Activated T-cell treated with anti-CD3 and anti-CD28 coated beads for 1 hour (primary cell): ENCODE results near the gene WDR83.
"Not testable (repeated sequence)": the region's sequence is repeated elsewhere in the genome, so short reads cannot be mapped to it uniquely, and the experiment has no call there.

Experiments used
- DNase-seq: peaks from one replicate; pipeline ENCODE4 v3.0.0-alpha.2; 2020; ENCODE audit warnings: low read depth

Gene WDR83

DNA sequence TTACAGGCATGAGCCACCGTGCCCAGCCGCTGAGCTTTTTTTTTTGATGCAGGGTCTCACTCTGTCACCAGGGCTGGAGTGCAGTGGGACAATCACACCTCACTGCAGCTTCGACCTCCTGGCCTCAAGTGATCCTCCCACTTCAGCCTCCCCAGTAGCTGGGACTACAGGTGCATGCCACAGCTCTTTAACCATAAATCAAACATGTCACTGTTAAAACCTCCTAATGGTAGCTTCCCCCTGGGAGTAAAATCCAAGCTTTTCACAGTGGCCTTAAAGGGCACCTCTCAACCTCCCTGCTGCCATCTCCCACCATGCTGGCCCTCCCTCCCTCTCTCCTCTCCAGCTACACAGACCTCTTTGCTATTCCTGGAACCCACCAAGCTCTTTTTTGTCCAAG is 19.2 kb downstream of the WDR83 start:
- DNase-seq, result no peak

DNA sequence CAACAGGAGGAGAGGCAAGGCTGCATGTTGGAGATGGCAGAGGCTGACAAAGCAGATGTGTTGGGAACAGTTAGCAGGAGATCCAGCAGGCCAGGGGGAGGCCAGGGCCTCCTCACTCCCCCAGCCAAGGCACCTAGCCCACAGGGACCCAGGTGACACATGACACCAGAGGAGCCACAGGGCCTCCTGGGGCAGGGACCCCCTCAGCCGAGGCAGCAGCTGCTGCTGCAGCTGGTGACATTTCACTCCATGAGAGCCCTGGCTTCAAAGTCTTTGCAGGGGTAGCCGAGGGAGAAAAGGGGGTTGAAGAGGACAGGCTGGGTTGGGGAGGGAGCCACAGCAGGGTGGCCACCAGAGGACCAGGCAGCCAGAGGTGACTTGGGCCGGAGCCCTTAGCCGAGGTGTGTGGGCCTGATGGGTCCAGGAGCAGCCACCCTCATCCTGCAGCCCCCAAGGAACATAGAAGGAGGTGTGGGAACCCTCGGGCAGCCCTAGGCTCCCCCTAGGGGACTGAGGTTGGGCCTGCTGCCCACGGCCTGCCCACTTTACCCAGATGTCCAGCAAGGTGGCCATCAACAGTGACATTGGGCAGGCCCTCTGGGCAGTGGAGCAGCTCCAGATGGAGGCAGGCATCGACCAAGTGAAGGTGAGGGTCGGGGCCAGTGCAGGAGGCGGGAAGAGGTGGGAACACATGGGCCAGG is 21.0 kb downstream of the WDR83 start, which contains the start of gene GNG14:
Gene GNG14 (plus strand): TSS at position 503 of the 701 bp plus-strand sequence. CDS start 51 bp downstream, at position 554.
- no peak for DNase-seq

DNA sequence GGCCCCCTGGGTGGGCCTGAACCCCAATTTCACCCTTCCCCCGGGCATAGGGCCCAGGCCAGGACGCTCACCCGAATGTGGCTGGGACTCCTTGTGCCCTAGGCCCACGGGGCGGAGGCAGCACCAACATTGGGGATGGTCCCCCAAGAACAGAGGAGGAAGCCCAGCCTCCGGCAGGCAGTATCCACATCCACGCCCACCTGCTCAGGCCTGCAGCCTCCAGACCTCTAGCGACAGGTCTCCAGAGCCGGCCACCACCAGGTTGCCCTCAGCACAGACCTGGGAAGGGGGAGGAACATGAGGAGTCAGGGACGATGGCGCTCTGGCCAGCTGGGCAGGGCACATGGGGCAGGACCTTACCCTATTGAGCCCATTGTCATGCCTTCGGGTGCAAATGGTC is 22.4 kb downstream of the WDR83 start:
- DNase-seq, result no peak

DNA sequence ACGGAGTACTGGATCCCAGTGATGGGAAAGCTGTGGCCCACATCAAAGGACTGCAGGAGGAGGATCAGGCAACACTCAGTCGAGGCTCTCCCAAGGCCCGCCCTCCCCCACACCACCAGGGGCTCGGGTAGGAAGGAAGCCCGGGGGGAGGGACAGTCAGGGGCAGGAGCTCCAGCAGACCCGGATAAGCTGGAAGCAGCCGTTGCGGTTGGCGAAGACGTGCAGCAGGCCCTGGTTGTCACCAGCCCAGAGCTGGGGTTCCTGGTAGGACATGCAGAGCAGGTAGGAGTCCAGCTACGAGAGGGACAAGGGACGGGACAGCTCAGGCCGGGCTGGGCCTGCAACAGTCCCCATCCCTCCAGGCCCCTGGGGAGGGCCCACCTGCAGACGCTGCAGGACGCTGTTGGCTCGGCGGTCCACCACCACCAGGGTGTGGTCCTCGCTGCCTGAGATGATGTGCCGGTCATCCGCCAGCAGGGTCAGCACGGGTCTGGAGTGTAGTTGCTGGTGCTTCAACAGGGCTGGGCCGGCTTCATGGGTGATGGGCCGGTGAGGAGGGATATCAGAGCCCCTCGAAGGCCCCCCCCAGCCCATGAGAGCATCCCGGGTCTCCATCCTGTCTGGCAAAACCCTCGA is 23.1 kb downstream of the WDR83 start:
- DNase-seq, result no peak

DNA sequence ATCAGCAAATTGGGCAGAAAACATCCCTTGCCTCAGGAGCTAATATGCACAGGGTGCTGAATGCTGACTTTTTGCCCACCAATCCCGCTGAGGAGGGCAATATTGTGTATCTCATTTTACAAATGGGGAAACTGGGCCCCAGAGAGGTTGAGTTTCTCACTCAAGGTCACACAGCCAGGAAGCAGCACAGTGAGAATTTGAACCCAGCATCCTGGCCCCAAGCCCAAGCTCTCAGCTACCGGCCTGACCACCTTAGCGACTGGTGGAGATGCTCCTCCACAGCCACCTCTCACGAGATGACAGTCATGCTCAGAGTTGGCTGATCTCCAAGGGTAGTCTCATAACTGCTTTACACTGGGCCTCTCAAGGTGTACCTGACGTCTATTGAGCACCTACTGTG is 26.4 kb downstream of the WDR83 start:
- no peak for DNase-seq

DNA sequence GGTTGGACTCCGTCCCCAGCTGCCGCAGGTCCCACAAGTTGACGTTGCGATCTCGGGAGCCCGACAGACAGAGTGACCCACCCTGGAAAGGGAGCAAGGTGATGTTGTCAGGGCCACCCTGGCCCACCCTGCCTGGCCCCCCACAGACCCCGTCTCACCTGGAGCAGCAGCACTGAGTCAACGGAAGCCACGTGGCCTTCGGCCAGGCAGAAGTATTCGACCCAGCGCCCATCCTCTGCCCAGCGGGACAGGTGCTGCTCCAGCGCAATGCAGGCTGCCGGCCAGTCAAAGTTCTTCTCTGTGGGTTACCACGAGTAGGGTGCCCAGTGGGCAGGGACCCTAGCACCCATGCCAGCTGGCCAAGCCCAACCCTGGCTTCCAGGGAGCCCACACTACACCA is 28.0 kb downstream of the WDR83 start:
- no peak for DNase-seq

DNA sequence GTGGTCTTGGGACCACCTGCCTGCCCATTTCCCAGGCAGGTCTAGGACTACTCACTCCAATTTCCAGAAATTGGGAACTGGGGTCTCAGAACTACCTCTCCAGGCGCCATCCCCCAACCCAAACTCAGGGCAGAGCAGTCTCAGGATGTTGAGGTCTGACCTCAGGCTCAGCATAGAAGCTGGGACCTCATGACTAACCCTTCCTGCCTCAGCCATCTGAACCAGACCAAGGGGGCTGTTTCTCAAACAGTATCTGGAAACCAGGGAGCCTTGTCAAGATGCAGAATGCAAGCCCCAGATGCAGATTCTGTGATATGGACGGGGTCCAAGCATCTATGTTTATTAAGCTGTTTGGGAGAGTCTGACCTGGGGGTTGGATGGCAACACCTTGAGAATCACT is 28.5 kb downstream of the WDR83 start:
- DNase-seq, result no peak

DNA sequence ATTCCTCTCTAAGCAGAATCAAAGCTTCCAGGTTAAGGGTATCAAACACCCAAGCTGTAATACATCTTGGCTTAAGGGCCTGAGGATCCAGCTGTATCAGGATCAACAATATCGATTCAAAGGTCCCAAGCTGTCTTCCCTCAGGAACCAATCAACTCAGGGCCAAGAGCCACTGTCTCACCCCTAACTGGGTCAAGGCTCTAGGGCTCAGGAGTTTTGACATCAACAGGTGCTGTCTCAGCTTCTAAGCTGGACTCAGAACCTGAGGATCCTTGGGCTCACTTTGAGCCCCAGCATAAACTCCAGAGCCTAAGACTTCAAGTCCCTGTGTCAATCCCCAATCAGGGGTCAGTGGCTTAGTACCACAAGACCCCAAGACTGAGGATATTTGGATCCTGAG is 28.9 kb downstream of the WDR83 start:
- DNase-seq, result no peak

DNA sequence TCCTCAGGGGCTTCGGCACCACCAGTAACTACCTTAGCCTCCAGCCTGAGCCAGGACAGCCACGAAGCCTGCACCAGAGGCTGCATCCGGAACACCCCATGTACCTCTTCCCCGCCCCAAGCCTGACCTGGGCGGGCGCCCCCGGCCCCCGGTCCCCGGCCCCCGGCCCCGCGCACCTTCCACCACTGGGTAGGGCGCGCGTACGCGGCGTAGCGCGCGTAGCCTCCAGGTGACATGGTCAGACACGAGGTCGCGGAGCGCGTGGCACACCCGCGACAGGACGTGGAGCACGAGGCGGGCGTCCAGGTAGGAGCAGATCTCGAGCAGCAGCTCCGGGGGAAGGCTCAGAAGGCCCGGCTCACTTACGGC is 29.4 kb downstream of the WDR83 start:
- no peak for DNase-seq

DNA sequence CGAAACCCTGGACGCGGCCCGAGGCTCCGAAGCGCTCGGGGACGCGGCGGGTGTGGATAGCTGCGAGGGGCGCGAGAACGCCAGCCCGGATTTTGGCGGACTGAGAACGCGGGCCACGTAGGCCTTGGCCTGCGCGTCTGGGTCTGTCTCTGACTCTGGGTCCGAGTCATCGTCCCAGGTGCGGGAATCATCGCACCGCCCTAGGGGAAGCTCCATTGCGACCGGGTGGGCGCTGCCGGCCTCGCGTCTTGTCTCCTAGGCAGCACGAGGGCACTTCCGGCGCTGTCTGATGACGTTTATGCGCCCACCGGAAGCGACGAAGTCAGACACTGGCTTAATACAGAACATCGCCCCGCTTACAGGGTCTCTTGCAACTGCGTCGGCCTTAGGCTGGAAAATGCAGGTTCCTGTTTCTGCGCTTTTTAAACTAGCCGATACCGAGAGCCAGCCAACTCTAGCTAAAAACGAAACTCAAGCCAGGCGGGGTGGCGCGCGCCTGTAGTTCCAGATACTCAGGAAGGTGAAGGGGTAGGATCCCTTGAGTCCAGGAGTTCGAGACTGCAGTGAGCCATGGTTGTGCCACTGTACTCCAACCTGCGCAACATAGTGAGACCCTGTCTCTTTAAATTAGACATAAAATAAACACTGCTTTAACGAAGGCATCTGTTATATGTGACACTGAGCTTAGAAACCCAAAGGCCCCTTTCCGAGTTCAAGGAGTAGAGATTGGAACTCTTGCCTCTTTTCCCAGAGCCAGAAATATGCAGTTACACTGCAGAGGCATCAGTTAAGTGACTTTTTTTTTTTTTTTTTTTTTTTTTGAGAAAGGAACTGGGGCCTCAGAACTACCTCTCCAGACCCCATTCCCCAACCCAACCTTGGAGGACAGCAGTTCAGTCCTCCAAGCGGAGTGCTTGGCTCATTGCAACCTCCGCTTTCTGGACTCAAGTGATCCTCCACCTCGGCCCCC is 30.0 kb downstream of the WDR83 start, which contains the start of gene FBXW9:
Gene FBXW9 (minus strand): TSS at position 266 of the 970 bp plus-strand sequence. CDS start 50 bp downstream, at position 216.
- peak; percentile 94 for DNase-seq

DNA sequence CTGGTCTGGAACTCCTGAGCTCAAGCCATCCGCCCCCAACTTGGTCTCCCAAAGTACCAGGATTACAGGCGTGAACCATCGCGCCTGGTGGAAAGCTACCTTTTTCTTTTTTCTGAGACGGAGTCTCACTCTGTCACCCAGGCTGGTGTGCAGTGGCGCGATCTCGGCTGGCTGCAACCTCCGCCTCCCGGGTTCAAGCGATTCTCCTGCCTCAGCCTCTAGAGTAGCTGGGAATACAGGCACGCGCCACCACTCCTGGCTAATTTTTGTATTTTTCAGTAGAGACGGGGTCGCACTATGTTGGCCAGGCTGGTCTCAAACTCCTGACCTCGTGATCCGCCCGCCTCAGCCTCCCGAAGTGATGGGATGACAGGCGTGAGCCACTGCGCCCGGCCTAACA is 30.8 kb downstream of the WDR83 start:
- not testable (repeated sequence) for DNase-seq

DNA sequence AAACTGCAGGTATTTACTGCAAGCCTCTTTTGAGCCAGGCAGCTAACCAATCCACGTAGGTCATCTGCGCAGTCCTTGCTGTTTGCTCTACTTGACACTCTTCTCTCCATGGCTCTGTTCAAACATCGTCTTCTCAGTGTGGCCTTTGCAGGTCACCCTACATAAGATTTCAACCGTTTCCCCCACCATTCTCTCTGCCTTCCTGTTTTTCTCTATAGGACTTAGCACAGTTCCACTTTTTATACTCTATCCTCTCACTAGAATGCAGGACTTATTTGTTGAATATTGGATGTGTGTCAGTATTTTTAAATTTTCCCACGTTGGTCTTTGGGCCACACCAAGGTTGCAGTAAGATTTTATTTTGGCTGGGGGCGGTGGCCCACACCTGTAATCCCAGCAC is 31.5 kb downstream of the WDR83 start:
- no peak for DNase-seq

DNA sequence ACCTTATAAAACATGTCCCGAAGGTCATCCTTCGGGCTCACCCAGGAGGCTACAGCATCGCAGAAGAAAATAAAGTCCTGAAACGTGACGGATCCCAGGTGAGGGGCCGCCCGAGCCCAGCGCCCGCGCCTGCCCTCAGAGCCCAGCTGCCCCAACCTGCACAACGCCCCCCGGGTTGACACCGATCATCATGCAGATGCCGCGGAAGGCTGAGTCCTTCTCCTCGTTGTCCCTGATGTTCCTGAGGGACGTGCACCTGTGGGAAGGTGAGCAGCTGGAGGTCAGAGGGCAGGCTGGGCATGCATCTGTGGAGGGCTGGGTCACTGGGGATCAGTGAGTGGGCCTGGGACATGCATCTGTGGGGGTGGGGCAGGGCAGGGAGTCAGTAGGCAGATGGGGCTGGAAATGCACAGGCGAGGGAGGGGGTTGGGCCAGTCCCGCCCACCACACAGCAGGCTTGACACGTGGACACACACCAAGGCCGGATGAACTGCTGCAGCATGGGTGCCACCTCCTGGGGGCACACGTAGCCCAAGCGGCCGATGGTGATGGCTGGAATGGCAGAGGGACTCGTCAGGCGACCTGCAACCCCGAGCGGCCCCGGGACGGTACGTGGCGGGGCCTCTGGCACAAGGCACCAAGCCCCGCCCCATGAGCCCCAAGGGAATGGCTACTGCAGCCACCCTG is 35.1 kb downstream of the WDR83 start:
- DNase-seq, result no peak

DNA sequence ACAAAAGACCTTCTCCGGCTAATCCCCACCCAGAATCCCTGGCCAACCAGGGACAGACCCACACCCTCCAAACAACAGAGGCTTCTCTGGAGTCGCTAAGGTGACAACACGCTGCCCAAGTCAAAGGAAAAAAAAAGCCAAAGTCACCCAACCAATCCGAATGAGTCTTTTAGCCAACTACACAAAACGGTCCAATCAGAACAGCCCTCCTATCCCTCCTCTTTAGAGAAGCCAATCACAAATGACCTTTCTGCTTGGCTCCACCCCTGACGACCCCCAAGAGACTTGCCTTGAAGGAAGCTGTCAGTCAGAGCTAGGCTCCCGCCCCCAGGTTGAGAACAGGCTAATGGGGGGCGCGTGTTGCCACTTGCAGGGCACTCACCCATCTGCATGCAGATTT is 36.4 kb downstream of the WDR83 start:
- no peak for DNase-seq

DNA sequence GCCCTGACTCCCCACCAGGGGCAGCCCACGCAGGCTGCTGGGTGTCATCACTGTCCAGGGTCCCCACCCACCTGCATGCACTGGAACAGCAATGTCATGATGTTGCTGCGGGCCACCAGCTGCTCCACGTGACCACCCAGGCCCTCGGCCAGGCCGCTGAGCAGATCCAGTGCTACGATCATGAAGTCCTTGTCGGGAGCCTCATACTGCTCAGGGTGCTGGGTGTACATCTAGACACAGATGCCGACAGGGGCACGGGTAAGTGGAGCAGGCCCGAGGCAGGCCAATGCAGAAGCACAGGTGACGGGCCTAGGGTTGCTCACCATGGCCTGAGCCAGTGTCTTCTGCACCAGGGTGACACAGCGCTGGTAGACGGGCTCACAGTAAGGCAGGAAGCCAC is 38.6 kb downstream of the WDR83 start:
- no peak for DNase-seq

DNA sequence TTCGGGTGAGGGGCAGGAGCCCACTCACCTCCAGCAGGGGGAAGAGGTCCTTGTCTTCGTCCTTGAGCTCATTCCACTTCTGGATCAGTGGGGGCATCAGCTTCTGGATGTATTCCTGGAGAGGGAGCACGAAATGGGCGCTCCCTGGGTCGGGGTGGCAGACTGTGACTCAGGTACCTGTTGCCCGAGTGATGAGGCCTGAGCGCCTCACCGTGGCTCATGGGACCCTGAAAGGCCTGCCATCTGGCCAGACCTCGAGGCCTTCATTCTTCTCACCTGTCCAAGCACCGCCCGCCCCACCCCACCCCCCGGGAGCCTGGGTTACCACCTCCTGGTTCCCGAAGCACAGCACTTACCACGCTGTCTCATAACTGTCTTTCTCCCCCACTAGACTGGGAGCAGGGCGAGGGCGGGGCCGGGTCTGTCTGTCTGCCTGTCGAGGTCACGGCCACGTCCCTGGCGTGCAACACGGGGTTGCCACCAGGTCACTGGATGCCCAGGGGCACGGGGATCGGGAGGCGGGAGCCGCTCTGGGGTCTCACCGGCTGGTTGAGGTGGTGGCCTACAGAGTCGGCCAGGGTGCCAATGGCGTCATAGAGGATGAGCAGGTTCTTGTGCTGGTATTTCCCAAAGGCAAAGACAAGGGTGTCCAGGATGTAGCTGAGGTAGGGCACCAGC is 39.2 kb downstream of the WDR83 start:
- DNase-seq, result no peak

DNA sequence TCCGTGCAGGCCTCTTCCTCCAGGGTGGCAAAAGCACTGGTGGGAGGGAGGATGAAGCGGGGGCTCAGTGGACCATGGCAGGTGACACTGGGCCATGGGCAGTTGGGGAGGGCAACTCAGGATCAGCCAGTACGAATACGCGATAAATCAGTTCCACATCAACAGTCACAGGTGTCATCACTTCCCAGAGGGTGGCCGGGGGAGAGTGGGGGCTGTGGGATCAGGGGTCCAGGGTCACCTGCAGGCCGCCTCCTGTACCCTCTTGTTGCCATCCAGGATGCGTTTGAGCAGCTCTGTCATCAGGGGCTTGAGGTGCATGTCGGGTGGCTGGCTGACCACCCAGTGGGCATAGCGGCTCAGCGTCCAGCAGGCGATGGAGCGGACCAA is 39.7 kb downstream of the WDR83 start:
- DNase-seq, result no peak

DNA sequence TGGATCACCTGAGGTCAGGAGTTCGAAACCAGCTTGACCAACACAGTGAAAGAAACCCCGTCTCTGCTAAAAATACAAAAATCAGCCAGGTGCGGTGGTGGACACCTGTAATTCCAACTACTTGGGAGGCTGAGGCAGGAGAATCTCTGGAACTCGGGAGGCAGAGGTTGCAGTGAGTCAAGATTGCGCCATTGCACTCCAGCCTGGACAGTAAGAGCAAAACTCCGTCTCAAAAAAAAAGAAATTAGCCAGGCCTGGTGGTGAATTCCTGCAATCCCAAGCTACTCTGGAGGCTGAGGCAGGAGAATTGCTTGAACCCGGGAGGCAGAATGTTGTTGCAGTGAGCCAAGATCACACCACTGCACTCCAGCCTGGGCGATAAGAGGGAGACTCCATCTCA is 42.0 kb downstream of the WDR83 start:
- DNase-seq, result no peak

DNA sequence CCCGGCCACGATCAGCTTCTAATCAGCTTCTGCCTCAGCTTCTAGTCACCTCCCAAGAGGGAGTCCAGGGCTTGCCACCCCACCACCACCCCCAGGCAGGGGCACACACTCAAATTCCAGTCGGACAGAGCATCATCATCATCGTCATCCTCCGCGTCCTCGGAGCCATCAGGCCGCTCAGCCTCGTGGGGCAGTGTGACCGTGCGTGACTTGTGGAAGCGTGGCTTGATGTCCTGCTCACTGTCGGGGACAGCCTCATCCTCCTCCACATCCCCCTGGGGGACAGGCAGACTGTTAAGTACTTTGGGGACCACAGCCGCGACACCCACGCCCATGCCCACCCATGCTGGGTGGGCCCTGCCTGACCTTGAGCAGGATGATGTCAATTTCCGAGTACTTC is 44.6 kb downstream of the WDR83 start:
- no peak for DNase-seq

DNA sequence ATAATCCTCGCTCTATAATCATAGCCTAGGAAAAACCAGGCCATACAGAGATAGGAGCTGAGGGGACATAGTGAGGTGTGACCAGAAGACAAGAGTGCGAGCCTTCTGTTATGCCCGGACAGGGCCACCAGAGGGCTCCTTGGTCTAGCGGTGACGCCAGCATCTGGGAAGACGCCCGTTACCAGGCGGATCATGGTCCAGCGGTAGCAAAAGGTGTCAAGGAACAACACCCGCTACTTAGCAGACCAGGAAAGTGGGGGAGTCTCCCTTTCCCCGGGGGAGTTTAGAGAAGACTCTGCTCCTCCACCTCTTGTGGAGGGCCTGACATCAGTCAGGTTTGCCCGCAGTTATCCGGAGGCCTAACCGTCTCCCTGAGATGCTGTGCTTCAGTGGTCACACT is 45.5 kb downstream of the WDR83 start:
- not testable (repeated sequence) for DNase-seq

DNA sequence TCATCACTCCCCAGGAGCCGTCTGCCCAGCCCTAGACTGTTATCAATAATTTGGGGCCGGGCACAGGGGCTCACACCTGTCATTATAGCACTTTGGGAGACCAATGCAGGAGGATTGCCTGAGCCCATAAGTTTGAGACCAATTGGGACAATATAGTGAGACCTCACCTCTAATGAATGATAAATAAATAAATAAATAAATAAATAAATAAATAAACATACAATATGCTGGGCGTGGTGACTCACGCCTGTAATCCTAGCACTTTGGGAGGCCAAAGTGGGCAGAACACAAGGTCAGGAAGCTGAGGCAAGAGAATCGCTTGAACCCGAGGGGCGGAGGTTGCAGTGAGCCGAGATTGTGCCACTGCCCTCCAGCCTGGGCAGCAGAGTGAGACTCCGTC is 46.7 kb downstream of the WDR83 start:
- DNase-seq, result not testable (repeated sequence)

DNA sequence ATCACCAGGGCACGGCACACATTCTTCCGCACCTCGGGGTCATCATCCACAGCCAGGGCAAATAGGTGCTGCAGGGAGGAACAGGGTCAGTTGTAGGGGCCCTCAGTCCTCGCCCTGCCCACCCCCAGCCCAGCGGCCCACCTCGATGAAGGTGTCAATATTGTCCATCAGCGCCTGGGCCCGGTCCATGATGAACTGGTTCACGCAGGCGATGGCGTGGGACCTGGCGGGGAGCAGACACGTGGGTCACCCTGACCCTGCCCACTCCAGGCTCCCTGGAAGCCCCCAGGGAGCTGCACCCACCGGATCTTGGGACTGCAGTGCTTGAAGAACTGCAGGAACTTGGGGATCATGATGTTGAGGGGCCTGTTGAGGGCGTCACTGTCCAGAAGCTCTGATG is 48.5 kb downstream of the WDR83 start:
- DNase-seq, result no peak
